IMR-90 (cell line): Measurements from ENCODE around the gene C9orf50. TPM values are rescaled to one million over a fixed set of nuclear protein-coding genes. Genes with fewer than 3 reads are reported as not detected.
A peak's percentile ranks its signal among the peaks of the same experiment; 100 is the strongest.

ENCODE experiments used
- ATAC-seq: fragments of 200-7000 bp; cut with Tn5 transposase; 2 replicates; pipeline ENCODE4 v1.9.1; 2020; ENCODE audit warnings: low read depth, mild to moderate bottlenecking, moderate library complexity
- BruUV-seq: library from RNA; stranded (reverse); fragments of 400-500 nt; replicated peaks from 2 replicates; lab custom pipeline; 2021; lab: Mats Ljungman, UMichigan
- CTCF ChIA-PET: fragments of 300-600 bp; formaldehyde crosslinking; extraction: SDS; loops from one replicate; lab custom pipeline; 2021; ENCODE audit warnings: antibody characterized with exemption; lab: Yijun Ruan, JAX
- POLR2A ChIA-PET: fragments of 300-600 bp; sonication (Branson Sonifier 250); formaldehyde crosslinking; loops from one replicate; lab custom pipeline; 2022; ENCODE audit warnings: antibody characterized with exemption; ENCODE audit not compliant: unreplicated experiment; lab: Charles Lee
- DNase-seq: peaks from one replicate; pipeline ENCODE4 v3.0.0; 2013
- H2AFZ ChIP-seq: replicated peaks from 2 replicates; pipeline ENCODE3; 2013; ENCODE audit warnings: low read length, mild to moderate bottlenecking; ENCODE audit not compliant: poor library complexity
- H2AK5ac ChIP-seq: 2 replicates; pipeline ENCODE4 v1.6.1; 2013; ENCODE audit warnings: low read depth, low read length, inconsistent platforms
- H2AK9ac ChIP-seq: replicated peaks from 2 replicates; pipeline ENCODE3; 2013; ENCODE audit warnings: mild to moderate bottlenecking, low read depth, low read length, moderate library complexity; ENCODE audit not compliant: poor library complexity
- H2BK120ac ChIP-seq: 2 replicates; pipeline ENCODE4 v1.6.1; 2013; ENCODE audit warnings: low read depth, low read length, inconsistent platforms
- H2BK15ac ChIP-seq: 3 replicates; pipeline ENCODE4 v1.6.1; 2013; ENCODE audit warnings: low read depth, low read length, inconsistent platforms
- H2BK20ac ChIP-seq: 2 replicates; pipeline ENCODE4 v1.6.1; 2013; ENCODE audit warnings: low read depth, mild to moderate bottlenecking, inconsistent platforms, low read length, moderate library complexity
- H2BK5ac ChIP-seq: 2 replicates; pipeline ENCODE4 v1.6.1; 2013; ENCODE audit warnings: mild to moderate bottlenecking, low read depth, low read length, inconsistent platforms; ENCODE audit not compliant: poor library complexity, severe bottlenecking
- H3K14ac ChIP-seq: replicated peaks from 2 replicates; pipeline ENCODE4 v1.6.1; 2013; ENCODE audit warnings: low read depth, low read length, inconsistent platforms
- H3K18ac ChIP-seq: 2 replicates; pipeline ENCODE4 v1.6.1; 2013; ENCODE audit warnings: low read depth, low read length, control low read depth
- H3K23ac ChIP-seq: 2 replicates; pipeline ENCODE4 v1.6.1; 2013; ENCODE audit warnings: low read depth, low read length, inconsistent platforms
- H3K27ac ChIP-seq: 2 replicates; pipeline ENCODE4 v1.5.1; 2013; ENCODE audit warnings: mild to moderate bottlenecking, control low read depth, low read length; ENCODE audit not compliant: insufficient read depth
- H3K27me3 ChIP-seq: 2 replicates; pipeline ENCODE4 v1.6.1; 2013; ENCODE audit warnings: low read length; ENCODE audit not compliant: control insufficient read depth, insufficient read depth
- H3K36me3 ChIP-seq: 2 replicates; pipeline ENCODE4 v1.6.1; 2013; ENCODE audit warnings: low read length, mixed read lengths; ENCODE audit not compliant: control insufficient read depth, insufficient read depth
- H3K4ac ChIP-seq: 2 replicates; pipeline ENCODE4 v1.6.1; 2013; ENCODE audit warnings: low read depth, low read length, inconsistent platforms
- H3K4me1 ChIP-seq: 2 replicates; pipeline ENCODE4 v1.6.1; 2013; ENCODE audit warnings: low read length, mixed read lengths; ENCODE audit not compliant: control insufficient read depth, insufficient read depth
- H3K4me2 ChIP-seq: 2 replicates; pipeline ENCODE4 v1.6.1; 2013; ENCODE audit warnings: low read depth, mild to moderate bottlenecking, control low read depth, low read length, moderate library complexity
- H3K4me3 ChIP-seq: 2 replicates; pipeline ENCODE4 v1.5.1; 2013; ENCODE audit warnings: low read depth, mild to moderate bottlenecking, control low read depth, low read length, moderate library complexity; ENCODE audit not compliant: insufficient read depth
- H3K56ac ChIP-seq: 2 replicates; pipeline ENCODE4 v1.6.1; 2013; ENCODE audit warnings: low read length, inconsistent platforms; ENCODE audit not compliant: insufficient read depth; ENCODE audit errors: extremely low read depth
- H3K79me1 ChIP-seq, 2 experiments: 2 replicates each; pipeline ENCODE4 v1.6.1; 2013; ENCODE audit warnings: low read length in 2 of 2, inconsistent platforms in 1 of 2, low read depth in 1 of 2
- H3K9ac ChIP-seq: 2 replicates; pipeline ENCODE4 v1.6.1; 2013; ENCODE audit warnings: low read depth, low read length, control low read depth
- H3K9me1 ChIP-seq: 2 replicates; pipeline ENCODE4 v1.6.1; 2013; ENCODE audit warnings: low read length, inconsistent platforms; ENCODE audit not compliant: insufficient read depth
- H3K9me3 ChIP-seq: 2 replicates; pipeline ENCODE4 v1.6.1; 2013; ENCODE audit warnings: low read length; ENCODE audit not compliant: control insufficient read depth, insufficient read depth
- H4K20me1 ChIP-seq: 2 replicates; pipeline ENCODE4 v1.6.1; 2013; ENCODE audit warnings: low read length, inconsistent platforms; ENCODE audit not compliant: insufficient read depth
- H4K5ac ChIP-seq: 2 replicates; pipeline ENCODE4 v1.6.1; 2013; ENCODE audit warnings: mild to moderate bottlenecking, low read depth, low read length, control low read depth
- H4K8ac ChIP-seq, 2 experiments: 2 replicates each; pipeline ENCODE4 v1.6.1; 2013; ENCODE audit warnings: low read depth in 2 of 2, low read length in 2 of 2, control low read depth in 1 of 2, inconsistent platforms in 1 of 2
- H4K91ac ChIP-seq: 2 replicates; pipeline ENCODE4 v1.6.1; 2013; ENCODE audit warnings: low read depth, low read length, inconsistent platforms; ENCODE audit not compliant: insufficient read depth
- BHLHE40 ChIP-seq: fragments of 150-350 bp; IDR thresholded peaks from 2 replicates; pipeline ENCODE4 v1.6.1; 2016; ENCODE audit warnings: mild to moderate bottlenecking, low read depth, low read length
- CEBPB ChIP-seq: IDR thresholded peaks from 2 replicates; pipeline ENCODE4 v1.6.1; 2012; ENCODE audit warnings: low read depth, low read length, improper control_type of control experiment
- CHD1 ChIP-seq: IDR thresholded peaks from 2 replicates; pipeline ENCODE4 v1.6.1; 2012; ENCODE audit warnings: low read depth, low read length, improper control_type of control experiment
- CTCF ChIP-seq: conservative IDR thresholded peaks from 2 replicates; pipeline ENCODE4 v1.5.1; 2012; ENCODE audit warnings: mild to moderate bottlenecking, low read depth, low read length, improper control_type of control experiment
- ELK1 ChIP-seq: fragments of 150-350 bp; IDR thresholded peaks from 2 replicates; pipeline ENCODE4 v1.6.1; 2016; ENCODE audit warnings: low read depth, mild to moderate bottlenecking, low read length, moderate library complexity, borderline replicate concordance
- FOS ChIP-seq: fragments of 150-350 bp; IDR thresholded peaks from 2 replicates; pipeline ENCODE4 v1.6.1; 2016; ENCODE audit warnings: low read depth, low read length
- MAFK ChIP-seq: IDR thresholded peaks from 2 replicates; pipeline ENCODE4 v1.6.1; 2012; ENCODE audit warnings: low read depth, low read length, improper control_type of control experiment
- MXI1 ChIP-seq: IDR thresholded peaks from 2 replicates; pipeline ENCODE4 v1.6.1; 2012; ENCODE audit warnings: low read depth, mild to moderate bottlenecking, low read length, moderate library complexity, borderline replicate concordance
- NFE2L2 ChIP-seq: fragments of 150-350 bp; IDR thresholded peaks from 2 replicates; pipeline ENCODE4 v1.6.1; 2016; ENCODE audit warnings: low read depth, mild to moderate bottlenecking, low read length
- POLR2A ChIP-seq: IDR thresholded peaks from 2 replicates; pipeline ENCODE4 v1.6.1; 2012; ENCODE audit warnings: mild to moderate bottlenecking, low read depth, low read length
- RAD21 ChIP-seq: IDR thresholded peaks from 2 replicates; pipeline ENCODE4 v1.6.1; 2012; ENCODE audit warnings: low read length, improper control_type of control experiment
- RCOR1 ChIP-seq: IDR thresholded peaks from 2 replicates; pipeline ENCODE4 v1.6.1; 2012; ENCODE audit warnings: mild to moderate bottlenecking, low read length, improper control_type of control experiment; ENCODE audit not compliant: insufficient replicate concordance
- RFX5 ChIP-seq: IDR thresholded peaks from 2 replicates; pipeline ENCODE4 v1.8.0; 2012; ENCODE audit warnings: low read depth, mild to moderate bottlenecking, low read length, moderate library complexity
- SMC3 ChIP-seq: fragments of 150-350 bp; IDR thresholded peaks from 2 replicates; pipeline ENCODE4 v1.6.1; 2016; ENCODE audit warnings: low read depth, mild to moderate bottlenecking, antibody characterized with exemption, low read length, moderate library complexity
- USF2 ChIP-seq: fragments of 150-350 bp; IDR thresholded peaks from 2 replicates; pipeline ENCODE4 v1.6.1; 2017; ENCODE audit warnings: mild to moderate bottlenecking, antibody characterized with exemption, low read length, low read depth
- WGBS, 2 experiments: methylation state at CpG; one replicate each; pipeline versions ENCODE4 v1.1.5 to v1.1.7; 2013; ENCODE audit warnings: missing lambda C conversion rate in 2 of 2; ENCODE audit not compliant: insufficient read length in 1 of 2; ENCODE audit errors: extremely low coverage in 2 of 2; 5-methylcytosine and 5-hydroxymethylcytosine counted together
- dilution Hi-C: fragments of 300-500 bp; cut with HindIII; formaldehyde crosslinking; loops from one replicate; pipeline ENCODE4 v1.14.3; 2018; ENCODE audit warnings: low sequenced_read_pairs; ENCODE audit not compliant: unreplicated experiment
- in situ Hi-C: fragments of 300-500 bp; cut with MboI; formaldehyde crosslinking; loops from 3 replicates; pipeline ENCODE4 v1.14.3; 2019; ENCODE audit warnings: low sequenced_read_pairs, inconsistent platforms, mixed read lengths
- intact Hi-C: fragments of 100-400 bp; cut with micrococcal nuclease; formaldehyde crosslinking; loops from 2 replicates; pipeline ENCODE4 v1.10.0; 2022
- polyA plus RNA-seq, 3 experiments: library from polyadenylated mRNA; depleted of rRNA; stranded (reverse); fragments of >200 nt; gene quantifications; 2 replicates each; pipeline ENCODE4 v1.2.3, GENCODE V29; 2012; ENCODE audit warnings: low replicate concordance in 1 of 3
- total RNA-seq: library from RNA; depleted of rRNA; stranded (reverse); fragments of >200 nt; gene quantifications from 2 replicates; pipeline ENCODE4 v1.2.3, GENCODE V29; 2012

The C9orf50 gene
- total and polyA plus RNA-seq, 2 of the 4 experiments (the other 2 are of a cell fraction): 0.09 TPM; not detected in 1

- Histone ChIP-seq H2BK15ac (no peak overlapping the region), H2AK5ac (no peak overlapping the region), H2AFZ (peak overlapping the region; percentile 23), H3K9me3 (no peaks in the 10 kb centered on the region), H2AK9ac (no peak overlapping the region), H3K27me3 (no peaks in the 10 kb centered on the region), H3K79me1 (peaks cover 0 to 2% of the 10 kb centered on the region in 2 experiments; a peak in 2 of 4 replicates), H3K56ac (no peak overlapping the region), H2BK20ac (no peak overlapping the region), H4K5ac (no peak overlapping the region), H3K4ac (no peak overlapping the region), H4K20me1 (no peaks in the 10 kb centered on the region), H3K27ac (no peak overlapping the region), H3K4me3 (no peak overlapping the region), H4K8ac (no peak overlapping the region), H2BK120ac (no peak overlapping the region), H3K9me1 (peaks cover 12% of the 10 kb centered on the region; the same call in 1 of the 2 replicates), H3K4me1 (peaks cover 12% of the 10 kb centered on the region), H3K23ac (no peak overlapping the region), H3K14ac (no peak overlapping the region), H3K4me2 (no peak overlapping the region), H3K9ac (no peak overlapping the region), H4K91ac (no peak overlapping the region), H3K18ac (no peak overlapping the region), H2BK5ac (no peak overlapping the region), H3K36me3 (0 out of 2 replicates have a peak, but pooled peaks cover 1% of the 10 kb centered on the region)
- ATAC-seq: no peak
- dilution Hi-C loops (no loop called here), intact Hi-C loops (no loop called here), in situ Hi-C loops (no loop called here)
- no TSS peak for BruUV-seq
- DNase-seq: no peak
- ChIA-PET POLR2A (interaction anchor here (1.0 kb wide), 1 partner anchor 14 kb away, joined by 6 read pairs; no protein-coding TSS in a partner anchor), CTCF (no interaction called here)
- 57% methylated on average over 2 of the region's 4 CpGs; no CpG with 5 or more reads in 1 of the 2 experiments for WGBS, 2 experiments
- no peak for TF ChIP-seq RCOR1
- no peak for TF ChIP-seq ELK1
- no peak for TF ChIP-seq CEBPB
- no peak for TF ChIP-seq MAFK
- no peak for TF ChIP-seq CTCF
- no peak for TF ChIP-seq USF2
- no peak for TF ChIP-seq RFX5
- TF ChIP-seq MXI1: no peak
- TF ChIP-seq RAD21: no peak
- TF ChIP-seq POLR2A: no peak
- no peak for TF ChIP-seq FOS
- TF ChIP-seq BHLHE40: no peak
- no peak for TF ChIP-seq SMC3
- TF ChIP-seq NFE2L2: no peak
- no peak for TF ChIP-seq CHD1
These were observed 39.3 kb downstream of the C9orf50 start for GRCh38 chr9:129581505-129582189.
